Gastroesophageal sphincter (tissue), 4 donors: ENCODE data around the gene ST6GALNAC3. TPM values are rescaled to one million over a fixed set of nuclear protein-coding genes. Genes with fewer than 3 reads are reported as not detected.

Source experiments
- ATAC-seq: fragments of 150-250 bp; one replicate; pipeline ENCODE4 v1.9.1; 2016; ENCODE audit warnings: mild to moderate bottlenecking, moderate library complexity
- H3K27ac ChIP-seq, 4 donors: fragments of 200-600 bp; sonication (generic) in 3 of 4; 1 replicate in 3 of 4; 2 replicates in 1 of 4; pipeline ENCODE4 v1.5.1; 2016 to 2019
- H3K27me3 ChIP-seq: fragments of 200-600 bp; sonication (generic); one replicate; pipeline ENCODE4 v1.5.1; 2019
- H3K36me3 ChIP-seq, 2 donors: fragments of 200-600 bp; sonication (generic); one replicate each; pipeline ENCODE4 v1.5.1; 2019; ENCODE audit warnings: control low read depth in 1 of 2
- H3K4me1 ChIP-seq, 3 donors: fragments of 200-600 bp; sonication (generic); 1 replicate in 2 of 3; 2 replicates in 1 of 3; pipeline ENCODE4 v1.5.1; 2016 to 2019; ENCODE audit warnings: control low read depth in 2 of 3
- H3K4me3 ChIP-seq, 2 donors: fragments of 200-600 bp; sonication (generic); one replicate each; pipeline ENCODE4 v1.5.1; 2019; ENCODE audit warnings: mild to moderate bottlenecking in 1 of 2, moderate library complexity in 1 of 2
- H3K9me3 ChIP-seq, 3 donors: fragments of 200-600 bp; sonication (generic); one replicate each; pipeline ENCODE4 v1.5.1; 2017 to 2019; ENCODE audit warnings: control low read depth in 2 of 3
- CTCF ChIP-seq, 4 experiments: fragments of 200-600 bp in 2 of 4; fragments of 450-650 bp in 2 of 4; sonication (generic) in 1 of 4; IDR thresholded peaks; one replicate each; pipeline ENCODE4 v1.5.1; 2017 to 2019; ENCODE audit warnings: antibody characterized with exemption in 4 of 4, mild to moderate bottlenecking in 2 of 4, moderate library complexity in 2 of 4
- EP300 ChIP-seq: sonication (generic); formaldehyde crosslinking; IDR thresholded peaks from one replicate; pipeline ENCODE4 v1.6.1; 2017; ENCODE audit warnings: antibody characterized with exemption, mild to moderate bottlenecking
- POLR2A ChIP-seq, 2 donors: fragments of 450-650 bp; IDR thresholded peaks; one replicate each; pipeline ENCODE4 v1.6.1; 2017; ENCODE audit warnings: antibody characterized with exemption in 2 of 2, mild to moderate bottlenecking in 2 of 2, moderate library complexity in 1 of 2
- POLR2AphosphoS5 ChIP-seq: sonication (generic); formaldehyde crosslinking; IDR thresholded peaks from one replicate; pipeline ENCODE4 v1.6.1; 2017; ENCODE audit warnings: antibody characterized with exemption
- WGBS, 2 donors: methylation state at CpG; one replicate each; pipeline ENCODE4 v1.1.5; 2018; ENCODE audit warnings: low coverage in 1 of 2; 5-methylcytosine and 5-hydroxymethylcytosine counted together
- total RNA-seq, 4 donors: library from RNA; depleted of rRNA; stranded (reverse); fragments of >200 nt; gene quantifications; one replicate each; pipeline ENCODE4 v1.1.0, GENCODE V29; 2016

ST6GALNAC3 gene
- total RNA-seq, 4 donors from 2014 or later: 2.8 to 10.6 (median 3.3) TPM

- Histone ChIP-seq H3K27me3 (no peaks in the 10 kb centered on the region), H3K4me3 (no peak overlapping the region), H3K4me1 (peaks cover 0 to 9% (median 0%) of the 10 kb centered on the region in 3 donors), H3K9me3 (no peaks in the 10 kb centered on the region), H3K27ac (no peak overlapping the region), H3K36me3 (peaks cover 0 to 5% of the 10 kb centered on the region in 2 donors)
- WGBS, 2 donors: 80 to 82% methylated on average over 2 to 3 of the region's 3 CpGs
- no peak for ATAC-seq
- TF ChIP-seq EP300 (no peak), CTCF (IDR thresholded peaks at IDR 0.05) (no peak), POLR2A (IDR thresholded peaks at IDR 0.05) (no peak), POLR2AphosphoS5 (no peak)
These were observed 51.1 kb downstream of the ST6GALNAC3 start for GRCh38 chr1:76125473-76126219.

- no peak for TF ChIP-seq CTCF (IDR thresholded peaks at IDR 0.05)
- TF ChIP-seq POLR2AphosphoS5: no peak
- TF ChIP-seq POLR2A (IDR thresholded peaks at IDR 0.05): no peak
- no peak for TF ChIP-seq EP300
- no peak overlapping the region for H3K4me3 ChIP-seq
- no peaks in the 10 kb centered on the region for H3K27me3 ChIP-seq
- H3K9me3 ChIP-seq: no peaks in the 10 kb centered on the region
- no peak for ATAC-seq
- H3K27ac ChIP-seq: no peak overlapping the region
- no peaks in the 10 kb centered on the region for H3K4me1 ChIP-seq
- peaks cover 0 to 5% of the 10 kb centered on the region in 2 donors for H3K36me3 ChIP-seq
- WGBS, 2 donors: 95 to 100% methylated on average over 3 to 4 of the region's 5 CpGs
These were observed 53.5 kb downstream of the ST6GALNAC3 start for GRCh38 chr1:76128096-76128495.

- Histone ChIP-seq H3K36me3 (peaks cover 0 to 5% of the 10 kb centered on the region in 2 donors), H3K4me1 (no peaks in the 10 kb centered on the region), H3K27ac (no peak overlapping the region), H3K9me3 (no peaks in the 10 kb centered on the region), H3K4me3 (no peak overlapping the region), H3K27me3 (no peaks in the 10 kb centered on the region)
- WGBS, 2 donors: 88% methylated on average over 6 of the region's 6 CpGs; no CpG with 5 or more reads in 1 of the 2 donors
- TF ChIP-seq CTCF (IDR thresholded peaks at IDR 0.05) (no peak), POLR2AphosphoS5 (no peak), POLR2A (IDR thresholded peaks at IDR 0.05) (no peak), EP300 (no peak)
- no peak for ATAC-seq
These were observed 55.2 kb downstream of the ST6GALNAC3 start for GRCh38 chr1:76129731-76130130.

- Histone ChIP-seq H3K4me1 (no peaks in the 10 kb centered on the region), H3K27ac (no peak overlapping the region), H3K4me3 (no peak overlapping the region), H3K9me3 (no peaks in the 10 kb centered on the region), H3K36me3 (peaks cover 0 to 5% of the 10 kb centered on the region in 2 donors), H3K27me3 (no peaks in the 10 kb centered on the region)
- ATAC-seq: no peak
- TF ChIP-seq POLR2AphosphoS5: no peak
- TF ChIP-seq EP300: no peak
- TF ChIP-seq POLR2A (IDR thresholded peaks at IDR 0.05): no peak
- TF ChIP-seq CTCF (IDR thresholded peaks at IDR 0.05): no peak
- 100% methylated on average over 2 to 3 of the region's 4 CpGs for WGBS, 2 donors
These were observed 56.4 kb downstream of the ST6GALNAC3 start for GRCh38 chr1:76130992-76131391.

- Histone ChIP-seq H3K27ac (no peak overlapping the region), H3K27me3 (no peaks in the 10 kb centered on the region), H3K4me3 (no peak overlapping the region), H3K9me3 (no peaks in the 10 kb centered on the region), H3K36me3 (no peaks in the 10 kb centered on the region), H3K4me1 (no peaks in the 10 kb centered on the region)
- no peak for ATAC-seq
- WGBS, 2 donors: 90 to 100% methylated on average over 2 of the region's 2 CpGs
- no peak for TF ChIP-seq POLR2AphosphoS5
These were observed 59.4 kb downstream of the ST6GALNAC3 start for GRCh38 chr1:76133977-76134376.
